ENCODE measurements around the gene MACROH2A1.

Gene MACROH2A1

GRCh38 chr5:135396459-135397055, 2.5 kb downstream of the MACROH2A1 start:
- DNase-seq = no peak

DNA sequence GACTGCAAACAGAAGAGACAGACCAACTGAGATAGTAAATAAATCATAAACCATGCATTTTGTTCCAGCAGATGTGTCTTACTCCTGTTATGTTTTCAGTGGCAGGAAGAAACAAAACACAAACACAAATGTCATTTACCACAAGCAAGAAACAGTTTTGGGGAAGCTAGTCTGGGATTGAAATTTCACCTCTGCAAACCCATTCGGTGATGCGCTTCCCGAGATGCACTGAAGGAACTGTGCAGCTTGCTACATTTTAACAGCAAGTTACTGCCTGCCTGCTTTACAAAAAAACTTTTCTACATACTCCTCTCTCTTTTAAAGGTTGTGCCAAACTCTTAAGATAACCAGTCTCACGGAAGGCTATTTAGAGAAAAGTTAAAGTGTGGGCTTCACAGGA, 3.2 kb downstream of the MACROH2A1 start:
- DNase-seq = no peak

DNA sequence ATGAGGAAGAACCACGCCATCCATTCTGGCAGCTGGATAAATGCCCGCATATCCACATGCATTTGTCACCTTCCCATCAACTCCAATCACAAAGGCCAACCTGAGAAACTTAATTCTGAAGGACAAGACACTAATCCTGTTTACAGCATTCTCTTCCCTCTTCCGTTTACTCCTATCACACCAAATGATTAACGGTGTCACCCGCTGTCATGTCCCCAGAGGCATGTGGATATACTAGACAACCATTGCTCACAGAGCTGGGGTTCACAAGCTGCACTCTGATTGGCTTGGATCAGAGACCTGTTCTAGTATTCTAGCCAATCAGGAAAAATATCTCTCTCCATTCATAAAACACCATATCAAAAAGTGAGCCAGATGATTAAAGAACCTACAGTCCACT, 3.6 kb downstream of the MACROH2A1 start:
- DNase-seq = no peak

DNA sequence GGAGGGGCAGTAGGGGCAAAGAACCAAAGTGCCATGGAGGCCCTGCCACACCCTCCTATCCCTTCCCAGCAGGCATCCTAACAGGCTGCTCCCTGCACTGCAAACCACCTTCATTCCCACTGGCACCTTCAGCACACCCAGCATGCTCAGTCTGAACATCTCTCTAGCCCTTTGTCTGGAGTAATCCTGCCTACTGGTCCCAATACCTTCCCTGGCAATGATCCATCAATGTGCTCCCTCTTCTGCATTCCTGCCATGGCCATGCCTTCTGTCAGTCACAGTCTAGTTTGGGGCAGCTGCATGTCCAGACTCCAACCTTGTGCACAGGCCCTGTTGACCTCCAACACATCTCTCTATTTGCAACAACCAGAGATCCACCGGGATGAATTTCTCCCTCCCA, 4.9 kb downstream of the MACROH2A1 start:
- no peak for DNase-seq

- DNase-seq = no peak
These were observed 5.3 kb downstream of the MACROH2A1 start for GRCh38 chr5:135393691-135394090.

DNA sequence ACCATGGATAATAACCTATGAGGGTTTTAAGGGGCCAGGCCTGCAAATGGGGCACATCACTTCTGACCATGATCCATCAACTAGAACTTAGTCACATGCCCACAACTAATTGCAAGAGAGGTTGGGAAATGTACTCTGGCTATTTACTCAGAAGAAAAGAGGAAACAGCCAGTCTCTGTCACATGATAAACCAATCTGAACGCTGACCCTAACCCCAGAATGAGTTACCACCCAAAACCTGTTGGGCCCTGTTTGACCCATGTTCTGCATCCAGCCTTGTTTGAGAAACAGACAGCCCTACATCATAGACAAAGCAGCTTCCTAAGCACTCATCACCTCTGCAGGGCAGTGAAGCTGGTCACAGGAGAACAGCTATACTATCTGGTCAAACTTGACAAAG, 5.8 kb downstream of the MACROH2A1 start:
- peak; percentile 38 for DNase-seq

DNA sequence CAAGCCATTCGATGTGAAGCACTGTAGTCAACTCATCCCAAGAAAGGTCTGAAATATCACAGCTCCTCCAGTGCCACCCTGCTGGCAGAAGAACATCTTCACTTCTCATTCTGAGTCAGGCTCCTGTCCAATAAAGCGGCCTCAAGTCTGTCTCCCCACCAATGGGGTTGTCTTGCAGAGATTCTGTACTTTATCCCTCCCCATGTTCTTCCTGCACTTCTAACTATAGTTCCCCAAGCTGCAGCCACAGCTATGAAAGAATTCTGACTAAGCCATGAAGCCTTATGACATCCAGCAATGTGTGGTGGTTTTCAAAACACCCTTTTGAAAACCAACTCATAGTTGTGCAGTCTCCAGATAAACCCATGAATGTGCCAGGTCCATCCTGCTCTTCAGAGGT, 6.8 kb downstream of the MACROH2A1 start:
- peak; percentile 68 for DNase-seq

DNA sequence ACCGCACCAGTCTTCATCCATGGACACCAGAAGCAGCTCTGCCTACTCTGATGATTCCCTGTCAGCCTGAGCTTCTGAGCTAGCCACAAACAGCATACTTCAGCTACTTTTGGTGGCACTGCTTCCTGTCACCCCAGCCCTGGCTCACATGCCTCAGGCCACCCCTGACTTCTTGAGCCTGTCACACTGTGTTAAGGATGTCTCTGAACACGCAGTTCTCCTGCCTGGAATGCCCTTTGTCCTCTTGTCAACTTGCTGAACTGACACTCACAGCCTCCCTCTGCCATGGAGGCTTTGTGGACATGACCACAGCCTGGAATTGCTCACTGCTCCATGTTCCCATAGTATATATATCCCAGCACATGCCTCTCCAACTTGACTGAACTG, 7.2 kb downstream of the MACROH2A1 start:
- no peak for DNase-seq

DNA sequence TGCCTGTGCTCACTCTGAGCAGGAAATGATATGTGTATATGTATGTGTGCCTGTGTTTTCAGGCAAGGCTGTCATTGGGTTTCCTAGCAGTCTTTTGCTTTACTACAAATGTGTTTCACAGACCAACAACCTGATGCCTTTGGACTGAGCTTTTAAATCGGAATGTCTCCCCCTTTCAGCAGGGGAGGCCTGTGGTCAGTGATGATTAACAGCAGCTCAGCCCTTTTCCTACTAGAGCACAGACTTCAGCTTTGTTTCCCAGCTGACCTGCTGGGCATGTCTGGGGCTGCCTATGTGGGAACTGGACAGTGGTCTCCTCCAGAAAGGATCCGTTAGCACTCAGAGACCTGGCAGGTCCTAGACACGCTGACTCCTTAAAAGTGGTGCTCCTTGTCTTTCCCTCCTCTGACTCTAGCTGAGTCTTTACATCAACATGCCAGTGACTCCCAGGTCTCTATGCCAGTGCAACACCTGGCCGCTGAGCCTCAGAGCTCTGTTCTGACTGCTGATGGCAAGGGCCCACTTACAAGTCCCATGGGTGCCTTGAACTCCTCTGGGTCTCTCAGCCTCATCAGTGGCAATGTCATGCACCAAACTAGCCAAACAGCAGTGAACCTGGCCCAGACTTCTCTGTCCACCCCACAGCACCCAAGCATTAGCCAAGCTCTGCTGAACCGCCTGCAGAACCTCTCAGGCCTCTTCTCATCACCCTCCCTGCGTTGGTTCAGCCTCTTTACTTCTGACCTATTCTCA, 7.7 kb downstream of the MACROH2A1 start:
- DNase-seq = no peak

DNA sequence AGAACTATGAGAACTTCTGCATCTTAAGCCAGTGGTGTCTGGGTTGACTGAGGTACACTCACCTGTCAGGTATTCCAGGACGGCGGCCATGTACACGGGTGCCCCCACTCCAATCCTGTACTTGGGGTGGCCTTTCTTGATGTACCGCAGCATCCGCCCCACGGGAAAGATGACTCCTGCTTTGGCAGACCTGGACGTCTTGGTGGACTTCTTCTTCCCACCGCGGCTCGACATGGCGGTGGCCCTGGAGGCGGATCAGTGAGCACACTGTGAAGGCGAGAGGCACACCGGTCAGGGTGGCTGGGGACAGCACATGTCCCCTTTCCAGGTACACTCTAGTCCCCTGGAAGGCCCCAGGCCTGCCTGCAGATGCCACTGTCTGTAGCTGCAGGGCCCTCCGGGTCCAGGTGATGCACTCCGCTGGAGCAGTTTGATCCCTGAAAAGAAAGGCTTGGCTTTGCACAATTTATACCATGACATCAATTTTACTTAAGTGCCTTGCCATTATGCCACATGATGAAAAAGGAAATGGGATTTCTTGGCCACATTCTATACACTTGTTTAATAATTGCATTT, 10.1 kb downstream of the MACROH2A1 start:
- no peak for DNase-seq

DNA sequence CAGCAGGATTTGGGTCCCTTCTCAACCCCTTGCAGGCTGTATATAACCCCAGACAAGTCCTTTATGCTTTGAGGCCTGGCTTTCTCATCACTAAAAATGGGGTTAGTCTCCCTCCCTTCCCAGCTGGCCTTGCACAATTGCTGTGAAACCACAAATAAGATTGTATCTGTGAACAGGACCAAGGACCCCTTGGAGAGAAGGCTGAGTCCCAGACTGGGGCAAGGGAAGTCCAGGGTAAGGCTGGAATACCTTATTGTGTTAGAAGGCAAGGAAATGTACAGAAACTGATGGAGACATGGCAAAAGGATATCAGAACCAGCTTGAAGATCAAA, 11.4 kb downstream of the MACROH2A1 start:
- no peak for DNase-seq

DNA sequence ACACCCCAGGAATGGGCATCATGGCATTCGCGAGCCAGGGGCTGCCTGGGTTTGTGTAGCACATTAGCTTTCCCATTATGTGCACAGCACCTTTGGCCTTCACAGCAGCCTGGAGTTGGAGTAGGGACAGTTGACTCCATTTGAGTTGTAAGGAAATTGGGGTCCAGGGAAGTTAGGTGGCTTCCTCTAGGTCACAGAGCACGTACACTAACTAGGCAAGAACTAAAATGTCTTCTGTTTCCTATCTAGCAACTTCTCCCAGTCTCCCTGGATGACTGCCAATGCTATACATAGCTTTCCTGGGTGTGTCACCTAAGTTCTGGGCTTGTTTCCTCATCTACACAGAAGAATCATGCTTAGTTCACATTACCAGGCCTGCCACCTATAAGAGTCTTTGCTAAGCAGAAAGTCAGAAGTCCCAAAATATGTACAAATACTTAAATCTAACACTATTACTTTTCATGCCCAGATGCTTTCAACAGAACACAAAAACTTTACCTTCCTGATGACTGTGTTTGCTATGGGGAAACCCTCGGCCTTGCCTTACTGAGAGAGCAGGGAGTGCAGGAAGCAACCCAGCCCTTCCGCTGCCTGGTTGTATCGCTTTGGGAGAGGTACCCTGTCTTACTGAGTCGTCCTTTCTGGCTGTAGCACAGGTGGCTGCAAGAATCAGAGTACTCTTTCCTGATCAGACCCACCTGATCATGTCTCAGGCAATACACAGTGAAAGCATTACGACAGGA, 12.0 kb downstream of the MACROH2A1 start:
- peak; percentile 40 for DNase-seq

DNA sequence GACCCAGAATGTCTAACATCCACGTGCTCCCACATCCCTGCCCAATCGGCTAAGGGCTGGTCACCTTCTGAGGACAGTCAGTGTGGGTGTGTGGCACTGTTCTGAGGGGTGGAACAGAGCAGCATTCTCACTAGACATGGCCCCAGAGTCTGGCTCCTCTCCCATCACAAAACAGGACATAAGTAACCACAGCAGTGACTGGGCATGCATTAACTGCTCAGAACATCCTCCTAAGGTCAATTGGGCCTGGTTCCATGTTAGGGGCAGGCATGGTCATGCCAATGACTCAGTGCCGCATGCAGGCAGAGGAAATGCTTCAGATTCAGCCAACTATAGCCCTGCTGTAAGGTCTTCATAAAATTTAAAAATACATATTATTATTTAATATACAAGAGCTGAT, 12.9 kb downstream of the MACROH2A1 start:
- DNase-seq = no peak

DNA sequence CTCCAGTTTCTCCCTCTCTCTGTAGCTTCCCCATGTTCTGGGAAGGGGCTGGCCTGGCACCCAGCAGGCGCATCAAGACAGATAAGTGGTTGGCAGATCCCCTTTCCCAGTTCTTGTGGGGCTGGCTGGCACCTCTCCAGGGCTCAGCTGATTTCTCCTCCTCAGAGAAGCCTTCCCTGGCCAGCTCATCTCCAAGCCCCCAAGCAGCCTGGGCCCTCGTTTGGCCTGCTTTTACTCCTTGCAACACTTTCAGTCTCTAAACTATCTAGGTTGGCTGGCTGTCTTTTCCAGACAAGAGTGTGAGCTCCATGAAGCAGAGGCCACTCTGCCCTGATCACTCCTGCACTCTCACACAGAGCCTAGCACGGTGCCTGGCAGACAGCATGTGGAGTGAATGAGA, 13.5 kb downstream of the MACROH2A1 start:
- DNase-seq = no peak

GRCh38 chr5:135384898-135385297, 14.1 kb downstream of the MACROH2A1 start:
- no peak for DNase-seq

DNA sequence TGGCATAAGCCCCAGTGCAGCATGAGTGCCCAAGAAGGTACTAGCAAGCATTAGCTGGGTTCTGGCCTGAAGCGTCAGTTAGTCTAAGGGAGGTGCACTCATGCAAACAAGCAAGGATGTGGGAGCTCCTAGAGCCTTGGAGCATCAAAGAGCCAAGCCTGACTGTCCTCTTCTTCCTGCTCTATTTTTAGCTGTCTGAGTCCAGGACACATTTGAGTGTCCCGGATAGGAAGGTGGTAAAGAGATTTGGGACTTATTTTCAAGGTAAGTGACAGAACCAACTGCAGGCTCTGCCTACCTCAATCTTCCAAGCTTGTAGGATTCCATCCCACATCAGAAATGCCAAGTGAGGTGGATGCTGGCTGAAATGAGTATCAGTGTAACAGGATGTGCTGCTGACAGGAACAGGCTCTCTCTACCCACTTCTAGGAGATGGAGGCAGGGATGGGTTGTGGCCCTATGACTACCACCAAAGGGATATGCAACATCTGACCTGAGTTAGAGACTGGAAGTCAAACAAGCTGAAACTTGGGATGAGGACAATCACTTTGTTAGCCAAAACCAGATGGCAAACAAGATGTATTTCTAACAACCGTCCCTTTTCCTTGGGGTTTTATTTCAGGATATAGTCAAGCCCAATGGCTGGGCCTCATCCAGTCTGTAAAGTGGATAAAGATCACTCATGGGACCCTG, 15.1 kb downstream of the MACROH2A1 start:
- no peak for DNase-seq

DNA sequence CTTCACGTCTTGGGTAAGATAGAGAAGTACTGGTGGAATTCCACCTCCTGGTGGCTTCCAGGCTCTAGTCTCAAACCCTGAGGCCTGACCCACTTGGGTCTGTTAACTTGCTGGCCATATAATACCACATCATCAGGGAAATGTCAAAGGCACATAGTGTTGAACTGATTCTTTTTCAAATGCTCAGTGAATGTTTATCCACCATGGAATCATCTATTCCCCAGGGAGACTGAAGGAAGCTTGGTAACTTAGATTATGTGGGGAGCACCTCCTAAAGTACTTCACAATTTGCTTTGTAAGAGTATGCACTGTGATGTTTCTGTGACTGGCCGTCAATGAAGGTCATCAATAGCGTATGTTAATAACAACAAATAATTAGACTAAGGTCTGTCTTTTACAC, 16.1 kb downstream of the MACROH2A1 start:
- no peak for DNase-seq

GRCh38 chr5:135382106-135382790, 16.8 kb downstream of the MACROH2A1 start:
- DNase-seq = no peak

DNA sequence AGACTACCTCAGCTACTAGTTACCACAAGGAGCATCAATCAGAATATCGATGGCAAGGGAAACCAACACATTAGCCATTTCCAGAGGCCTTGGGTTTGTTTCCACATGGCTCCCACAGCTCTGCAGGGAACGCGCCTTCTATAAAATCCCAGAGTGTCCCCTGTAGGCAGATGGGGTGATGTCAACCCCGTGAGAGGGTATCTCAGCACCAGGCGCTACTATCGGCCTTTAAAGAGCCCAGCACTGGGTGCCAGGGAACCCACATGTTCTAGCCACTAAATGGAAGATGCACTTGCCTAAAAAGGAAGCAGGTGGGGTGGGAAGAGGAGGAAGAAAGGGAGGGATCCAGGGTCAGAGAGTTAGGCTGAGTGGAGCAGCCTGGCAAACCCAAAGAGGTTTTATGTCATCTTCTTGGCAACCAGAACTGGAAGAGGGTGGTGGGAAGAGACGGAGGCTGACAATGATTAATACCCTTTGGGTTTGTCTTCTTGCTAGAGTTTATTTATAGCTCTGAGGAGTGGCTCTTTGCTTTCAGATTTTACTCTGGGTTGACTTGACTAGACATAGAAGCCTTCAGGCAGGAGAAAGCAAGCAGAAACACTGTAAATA, 19.9 kb downstream of the MACROH2A1 start:
- DNase-seq = no peak

GRCh38 chr5:135377751-135378680, 21.0 kb downstream of the MACROH2A1 start:
- no peak for DNase-seq

- DNase-seq = no peak
These were observed 21.9 kb downstream of the MACROH2A1 start for GRCh38 chr5:135376961-135377624.
